K562 (cell line): ENCODE data around the gene HSPA5. TPM values are rescaled to one million over a fixed set of nuclear protein-coding genes. Genes with fewer than 3 reads are reported as not detected.

Source experiments
- AFF4 ChIP-seq: sonication (generic); formaldehyde crosslinking; IDR thresholded peaks from 2 replicates; pipeline ENCODE4 v1.8.0; 2023; ENCODE audit warnings: mild to moderate bottlenecking, missing genetic modification reagents
- DIDO1 ChIP-seq: fragments of 450-650 bp; IDR thresholded peaks from 2 replicates; pipeline ENCODE4 v1.6.1; 2016; ENCODE audit warnings: low read depth, missing biosample characterization, missing genetic modification characterization
- FOXK1 ChIP-seq: sonication (generic); formaldehyde crosslinking; IDR thresholded peaks from 2 replicates; pipeline ENCODE4 v1.8.0; 2022; ENCODE audit warnings: missing genetic modification reagents, mild to moderate bottlenecking, borderline replicate concordance
- ILK ChIP-seq: fragments of 450-650 bp; IDR thresholded peaks from 2 replicates; pipeline ENCODE4 v1.6.1; 2016; ENCODE audit warnings: missing genetic modification characterization, low read depth, mild to moderate bottlenecking, missing compliant biosample characterization, moderate library complexity, borderline replicate concordance
- KAT7 ChIP-seq: sonication (generic); formaldehyde crosslinking; IDR thresholded peaks from 2 replicates; pipeline ENCODE4 v1.8.0; 2022; ENCODE audit warnings: missing genetic modification reagents, mild to moderate bottlenecking, borderline replicate concordance
- NR2C1 ChIP-seq, 2 experiments: fragments of 450-650 bp; IDR thresholded peaks; 2 replicates each; pipeline ENCODE4 v1.6.1; 2017; ENCODE audit warnings: mild to moderate bottlenecking in 2 of 2, antibody characterized with exemption in 1 of 2, inconsistent platforms in 1 of 2, missing compliant biosample characterization in 1 of 2, missing genetic modification characterization in 1 of 2
- POLR2H ChIP-seq: IDR thresholded peaks from 2 replicates; pipeline ENCODE4 v1.6.1; 2016; ENCODE audit warnings: missing genetic modification characterization, low read depth, mild to moderate bottlenecking, control low read depth, missing compliant biosample characterization, moderate library complexity
- PRPF4 ChIP-seq: fragments of 200-400 bp; formaldehyde crosslinking; IDR thresholded peaks from one replicate; pipeline ENCODE4 v1.6.1; 2017; ENCODE audit warnings: low read length, low read depth, mild to moderate bottlenecking; ENCODE audit not compliant: insufficient read depth, poor library complexity, severe bottlenecking
- RBFOX2 ChIP-seq: fragments of 200-400 bp; formaldehyde crosslinking; IDR thresholded peaks from 2 replicates; pipeline ENCODE4 v1.6.1; 2017; ENCODE audit warnings: low read depth, mild to moderate bottlenecking, low read length, moderate library complexity
- SMAD1 ChIP-seq: fragments of 150-350 bp; IDR thresholded peaks from 2 replicates; pipeline ENCODE4 v1.6.1; 2014; ENCODE audit warnings: low read length, low read depth; ENCODE audit not compliant: partially characterized antibody
- TGIF2 ChIP-seq: sonication (generic); formaldehyde crosslinking; IDR thresholded peaks from 2 replicates; pipeline ENCODE4 v1.8.1; 2022; ENCODE audit warnings: mild to moderate bottlenecking, missing genetic modification reagents, moderate library complexity
- ZNF436 ChIP-seq: fragments of 250-450, 450-650 bp; sonication (Bioruptor Pico); formaldehyde crosslinking; IDR thresholded peaks from 2 replicates; pipeline ENCODE4 v1.7.0; 2020; ENCODE audit warnings: mild to moderate bottlenecking
- ZNF589 ChIP-seq: fragments of 200-800 bp; sonication (Bioruptor generic); IDR thresholded peaks from 2 replicates; pipeline ENCODE4 v1.6.1; 2016; ENCODE audit warnings: low read depth, missing genetic modification characterization, missing compliant biosample characterization
- polyA plus RNA-seq, 8 experiments: library from polyadenylated mRNA; depleted of rRNA in 4 of 8; stranded (reverse) in 5 of 8; unstranded in 3 of 8; fragments of >200 nt; fragmentation: Nextera tagmentation in 2 of 8; fragmentation: Illumina TruSeq in 1 of 8; extraction: Ambion mirVana in 2 of 8; extraction: Trizol in 1 of 8; gene quantifications; 2 replicates each; pipeline versions ENCODE4 v1.2.1 to v1.2.3, GENCODE V29; 2011 to 2014; ENCODE audit warnings: inconsistent platforms in 1 of 8, missing spikeins in 1 of 8
- total RNA-seq, 7 experiments: library from RNA; depleted of rRNA in 6 of 7; stranded (reverse); fragments of >200 nt in 6 of 7; fragmentation: Illumina TruSeq in 2 of 7; extraction: Trizol in 2 of 7; gene quantifications; 2 replicates each; pipeline versions ENCODE4 v1.2.1 to v1.2.3, GENCODE V29; 2011 to 2021; ENCODE audit warnings: low replicate concordance in 1 of 7
- TF ChIP-seq, protein P1 (sequence below), 2 experiments: fragments of 450-650 bp in 1 of 2; IDR thresholded peaks; 2 replicates each; pipeline ENCODE4 v1.6.1; 2011 to 2017; ENCODE audit warnings: low read depth in 2 of 2, antibody characterized with exemption in 1 of 2, borderline replicate concordance in 1 of 2, low read length in 1 of 2, mild to moderate bottlenecking in 1 of 2, mixed read lengths in 1 of 2; ENCODE audit not compliant: control insufficient read depth in 1 of 2
- TF ChIP-seq, protein P2 (sequence below): sonication (generic); formaldehyde crosslinking; IDR thresholded peaks from 2 replicates; pipeline ENCODE4 v1.8.0; 2023; ENCODE audit warnings: mild to moderate bottlenecking, missing genetic modification reagents

The HSPA5 gene
- total and polyA plus RNA-seq, 9 of the 15 experiments (the other 6 are each of a cell fraction or from before 2014, with no cell fraction given): 48.0 to 265 (median 113) TPM

GRCh38 chr9:125238127-125238914, 2.8 kb downstream of the HSPA5 start (continued):
- TF ChIP-seq PRPF4: peak; percentile 35
- no peak for TF ChIP-seq NR2C1 (IDR thresholded peaks at IDR 0.05)
- no peak for TF ChIP-seq NR2C1 (tag; IDR thresholded peaks at IDR 0.05)
- TF ChIP-seq, protein P1, sequence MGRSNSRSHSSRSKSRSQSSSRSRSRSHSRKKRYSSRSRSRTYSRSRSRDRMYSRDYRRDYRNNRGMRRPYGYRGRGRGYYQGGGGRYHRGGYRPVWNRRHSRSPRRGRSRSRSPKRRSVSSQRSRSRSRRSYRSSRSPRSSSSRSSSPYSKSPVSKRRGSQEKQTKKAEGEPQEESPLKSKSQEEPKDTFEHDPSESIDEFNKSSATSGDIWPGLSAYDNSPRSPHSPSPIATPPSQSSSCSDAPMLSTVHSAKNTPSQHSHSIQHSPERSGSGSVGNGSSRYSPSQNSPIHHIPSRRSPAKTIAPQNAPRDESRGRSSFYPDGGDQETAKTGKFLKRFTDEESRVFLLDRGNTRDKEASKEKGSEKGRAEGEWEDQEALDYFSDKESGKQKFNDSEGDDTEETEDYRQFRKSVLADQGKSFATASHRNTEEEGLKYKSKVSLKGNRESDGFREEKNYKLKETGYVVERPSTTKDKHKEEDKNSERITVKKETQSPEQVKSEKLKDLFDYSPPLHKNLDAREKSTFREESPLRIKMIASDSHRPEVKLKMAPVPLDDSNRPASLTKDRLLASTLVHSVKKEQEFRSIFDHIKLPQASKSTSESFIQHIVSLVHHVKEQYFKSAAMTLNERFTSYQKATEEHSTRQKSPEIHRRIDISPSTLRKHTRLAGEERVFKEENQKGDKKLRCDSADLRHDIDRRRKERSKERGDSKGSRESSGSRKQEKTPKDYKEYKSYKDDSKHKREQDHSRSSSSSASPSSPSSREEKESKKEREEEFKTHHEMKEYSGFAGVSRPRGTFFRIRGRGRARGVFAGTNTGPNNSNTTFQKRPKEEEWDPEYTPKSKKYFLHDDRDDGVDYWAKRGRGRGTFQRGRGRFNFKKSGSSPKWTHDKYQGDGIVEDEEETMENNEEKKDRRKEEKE (IDR thresholded peaks at IDR 0.05; ENCODE audit: borderline replicate concordance in 1 of 2, control insufficient read depth in 1 of 2, low read depth in 2 of 2, low read length in 1 of 2): 0 out of 4 replicates have a peak, but pooled peaks of 1 of the 2 experiments have one; percentile 47
- peak; percentile 93 for TF ChIP-seq TGIF2 (CRISPR knock-in tag)
- TF ChIP-seq SMAD1: peak; percentile 25
- peak; percentile 85 for TF ChIP-seq RBFOX2
- no peak for TF ChIP-seq ZNF589
- TF ChIP-seq DIDO1 (tag): no peak
- no peak; the same call in 1 of the 2 replicates for TF ChIP-seq ZNF436
- peak; percentile 67; the same call in 1 of the 2 replicates for TF ChIP-seq KAT7 (CRISPR knock-in tag)
- 0 out of 2 replicates have a peak, but pooled peaks have one; percentile 26 for TF ChIP-seq FOXK1 (CRISPR knock-in tag)
- TF ChIP-seq, protein P2, sequence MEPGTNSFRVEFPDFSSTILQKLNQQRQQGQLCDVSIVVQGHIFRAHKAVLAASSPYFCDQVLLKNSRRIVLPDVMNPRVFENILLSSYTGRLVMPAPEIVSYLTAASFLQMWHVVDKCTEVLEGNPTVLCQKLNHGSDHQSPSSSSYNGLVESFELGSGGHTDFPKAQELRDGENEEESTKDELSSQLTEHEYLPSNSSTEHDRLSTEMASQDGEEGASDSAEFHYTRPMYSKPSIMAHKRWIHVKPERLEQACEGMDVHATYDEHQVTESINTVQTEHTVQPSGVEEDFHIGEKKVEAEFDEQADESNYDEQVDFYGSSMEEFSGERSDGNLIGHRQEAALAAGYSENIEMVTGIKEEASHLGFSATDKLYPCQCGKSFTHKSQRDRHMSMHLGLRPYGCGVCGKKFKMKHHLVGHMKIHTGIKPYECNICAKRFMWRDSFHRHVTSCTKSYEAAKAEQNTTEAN: peak; percentile 58; the same call in 1 of the 2 replicates
- TF ChIP-seq AFF4: peak; percentile 95
- no peak for TF ChIP-seq ILK (tag)
- 0 out of 2 replicates have a peak, but pooled peaks have one; percentile 30 for TF ChIP-seq POLR2H
